Stimulated activated CD8-positive, alpha-beta memory T cell treated with anti-CD3 and anti-CD28 coated beads, Interleukin-15, amount 100 ng/mL, for 24 hours (primary cell): Measurements from ENCODE around the gene ZNF23.
A peak's percentile ranks its signal among the peaks of the same experiment; 100 is the strongest.
"Not testable (repeated sequence)": the region's sequence is repeated elsewhere in the genome, so short reads cannot be mapped to it uniquely, and the experiment has no call there.

Experiments used
- DNase-seq: peaks from one replicate; pipeline ENCODE4 v3.0.0-alpha.2; 2020; ENCODE audit warnings: low read depth

ZNF23 gene

GRCh38 chr16:71461686-71462648 is at the start of gene ZNF23:
ZNF23 (minus strand) TSS chr16:71462247; CDS start chr16:71456796, 5,451 bp downstream.
- DNase-seq, result peak; percentile 74

GRCh38 chr16:71507061-71507460 is 45.0 kb upstream of the ZNF23 start:
- no peak for DNase-seq

- no peak for DNase-seq
Observed at GRCh38 chr16:71504901-71505300, 42.9 kb upstream of the ZNF23 start.

- DNase-seq, result not testable (repeated sequence)
Observed at GRCh38 chr16:71504051-71504450, 42.0 kb upstream of the ZNF23 start.

- no peak for DNase-seq
Observed at GRCh38 chr16:71501547-71501946, 39.5 kb upstream of the ZNF23 start.

- DNase-seq, result no peak
Observed at GRCh38 chr16:71500964-71501363, 38.9 kb upstream of the ZNF23 start.

GRCh38 chr16:71499775-71500364 is 37.8 kb upstream of the ZNF23 start:
- no peak for DNase-seq

GRCh38 chr16:71498031-71498430 is 36.0 kb upstream of the ZNF23 start:
- DNase-seq, result no peak

- no peak for DNase-seq
Observed at GRCh38 chr16:71493213-71493612, 31.2 kb upstream of the ZNF23 start.

GRCh38 chr16:71492786-71493185 is 30.7 kb upstream of the ZNF23 start:
- DNase-seq, result no peak

GRCh38 chr16:71491054-71491453 is 29.0 kb upstream of the ZNF23 start:
- DNase-seq, result no peak

GRCh38 chr16:71490361-71490760 is 28.3 kb upstream of the ZNF23 start:
- no peak for DNase-seq

GRCh38 chr16:71489122-71489521 is 27.1 kb upstream of the ZNF23 start, which contains the start of gene ZNF19:
ZNF19 (minus strand) TSS chr16:71489324; CDS start chr16:71482114, 7,210 bp downstream.
- DNase-seq, result no peak

GRCh38 chr16:71484006-71484893 is 22.2 kb upstream of the ZNF23 start:
- peak; percentile 59 for DNase-seq

- no peak for DNase-seq
Observed at GRCh38 chr16:71482569-71482968, 20.5 kb upstream of the ZNF23 start.

- no peak for DNase-seq
Observed at GRCh38 chr16:71480956-71481355, 18.9 kb upstream of the ZNF23 start.

- no peak for DNase-seq
Observed at GRCh38 chr16:71479420-71479819, 17.4 kb upstream of the ZNF23 start.

GRCh38 chr16:71476457-71477124 is 14.5 kb upstream of the ZNF23 start:
- no peak for DNase-seq

GRCh38 chr16:71474864-71475263 is 12.8 kb upstream of the ZNF23 start:
- no peak for DNase-seq

GRCh38 chr16:71473891-71474290 is 11.8 kb upstream of the ZNF23 start:
- no peak for DNase-seq

- no peak for DNase-seq
Observed at GRCh38 chr16:71472931-71473330, 10.9 kb upstream of the ZNF23 start.

- DNase-seq, result no peak
Observed at GRCh38 chr16:71472051-71472450, 10.0 kb upstream of the ZNF23 start.
